GM10266 (cell line): Measurements from ENCODE around the gene SGK1.

ENCODE experiments used
- DNase-seq: peaks from one replicate; pipeline ENCODE4 v3.0.0; 2012; ENCODE audit errors: extremely low spot score
- TF ChIP-seq, protein P1 (sequence below): IDR thresholded peaks from 2 replicates; pipeline ENCODE4 v1.5.1; 2012; ENCODE audit warnings: mild to moderate bottlenecking, low read depth; ENCODE audit not compliant: control insufficient read depth, insufficient read depth; ENCODE audit errors: missing control alignments

SGK1 gene

GRCh38 chr6:134169871-134170486 lies 147.9 kb downstream of the SGK1 start:
- DNase-seq, result no peak
- TF ChIP-seq, protein P1, sequence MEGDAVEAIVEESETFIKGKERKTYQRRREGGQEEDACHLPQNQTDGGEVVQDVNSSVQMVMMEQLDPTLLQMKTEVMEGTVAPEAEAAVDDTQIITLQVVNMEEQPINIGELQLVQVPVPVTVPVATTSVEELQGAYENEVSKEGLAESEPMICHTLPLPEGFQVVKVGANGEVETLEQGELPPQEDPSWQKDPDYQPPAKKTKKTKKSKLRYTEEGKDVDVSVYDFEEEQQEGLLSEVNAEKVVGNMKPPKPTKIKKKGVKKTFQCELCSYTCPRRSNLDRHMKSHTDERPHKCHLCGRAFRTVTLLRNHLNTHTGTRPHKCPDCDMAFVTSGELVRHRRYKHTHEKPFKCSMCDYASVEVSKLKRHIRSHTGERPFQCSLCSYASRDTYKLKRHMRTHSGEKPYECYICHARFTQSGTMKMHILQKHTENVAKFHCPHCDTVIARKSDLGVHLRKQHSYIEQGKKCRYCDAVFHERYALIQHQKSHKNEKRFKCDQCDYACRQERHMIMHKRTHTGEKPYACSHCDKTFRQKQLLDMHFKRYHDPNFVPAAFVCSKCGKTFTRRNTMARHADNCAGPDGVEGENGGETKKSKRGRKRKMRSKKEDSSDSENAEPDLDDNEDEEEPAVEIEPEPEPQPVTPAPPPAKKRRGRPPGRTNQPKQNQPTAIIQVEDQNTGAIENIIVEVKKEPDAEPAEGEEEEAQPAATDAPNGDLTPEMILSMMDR, result no peak

GRCh38 chr6:134168590-134169208 lies 149.2 kb downstream of the SGK1 start:
- no peak for DNase-seq
- TF ChIP-seq, protein P1, result no peak

DNA sequence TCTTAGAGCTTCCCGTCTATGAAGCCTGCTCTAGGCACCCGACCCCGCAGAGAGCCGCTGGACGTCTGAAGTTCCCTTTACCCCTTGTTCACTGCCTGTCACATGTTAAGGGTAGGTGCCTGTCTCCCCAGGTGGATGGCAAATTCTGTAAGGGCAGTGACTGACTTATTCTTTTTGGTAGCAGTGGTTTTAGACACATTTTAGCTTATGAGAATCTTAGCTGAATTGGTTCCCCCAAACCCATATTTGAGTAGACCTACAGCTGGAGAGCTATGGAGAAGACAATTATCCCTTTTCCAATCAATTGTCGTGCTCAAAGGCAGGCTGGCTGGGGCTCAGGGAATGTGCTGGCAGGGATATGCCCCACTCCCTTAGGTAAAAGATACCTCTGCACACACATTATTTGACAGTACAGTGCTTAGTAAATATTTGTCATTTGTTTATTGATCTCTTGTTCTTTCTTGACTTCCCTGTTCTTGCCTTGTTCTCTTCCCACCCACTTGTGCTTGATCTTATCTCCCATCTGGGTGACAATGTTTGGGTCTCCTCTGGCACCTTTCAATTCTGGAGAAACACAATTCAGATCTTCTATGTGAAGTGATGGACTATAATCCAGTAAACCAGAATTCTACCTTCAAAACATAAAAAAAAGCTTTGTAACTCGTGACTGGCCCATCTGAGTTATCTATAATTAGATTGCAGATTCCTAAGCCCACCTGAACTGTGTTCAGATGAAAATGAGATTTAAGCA lies 151.2 kb downstream of the SGK1 start:
- DNase-seq, result no peak
- TF ChIP-seq, protein P1, result no peak

DNA sequence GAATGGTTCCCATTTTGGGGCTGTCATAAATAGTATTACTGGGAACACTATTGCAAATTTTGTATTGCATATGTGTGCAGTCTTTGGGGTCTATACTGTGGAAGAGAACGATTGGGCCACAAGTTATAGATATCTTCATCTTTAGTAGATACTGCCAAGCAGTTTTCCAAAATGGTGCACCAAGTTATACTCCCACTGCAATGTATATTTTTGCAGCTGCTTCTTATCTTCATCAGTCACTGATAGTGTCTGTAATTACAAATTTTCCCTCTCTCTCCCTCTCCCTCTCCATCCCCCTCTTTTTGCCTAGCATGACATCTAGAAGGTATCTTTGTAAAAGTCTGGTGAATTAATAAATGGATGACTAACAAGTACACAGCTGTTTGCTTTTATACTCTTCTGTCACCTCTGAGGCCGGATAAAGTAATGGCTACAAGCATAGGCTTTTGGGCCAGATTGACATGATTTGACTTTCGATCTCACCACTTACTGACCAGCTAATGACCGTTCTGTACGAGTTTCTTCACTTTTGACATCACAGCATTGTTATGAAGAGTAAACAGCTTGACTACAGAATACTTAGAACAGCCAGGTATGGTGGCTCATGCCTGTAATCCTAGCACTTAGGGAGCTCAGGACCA lies 152.2 kb downstream of the SGK1 start:
- TF ChIP-seq, protein P1, result no peak
- DNase-seq, result no peak

GRCh38 chr6:134164300-134164699 lies 153.6 kb downstream of the SGK1 start:
- TF ChIP-seq, protein P1, result no peak
- no peak for DNase-seq

- TF ChIP-seq, protein P1, result no peak
- DNase-seq, result no peak
Observed at GRCh38 chr6:134162932-134163331, 155.0 kb downstream of the SGK1 start.
